HG03139 (cell line): ENCODE results near the gene PTPN5.
"Not testable (repeated sequence)": the region's sequence is repeated elsewhere in the genome, so short reads cannot be mapped to it uniquely, and the experiment has no call there.

Experiments used
- ATAC-seq: cut with Tn5 transposase; IDR thresholded peaks from one replicate; pipeline ENCODE4 v1.9.1; 2021; ENCODE audit not compliant: unreplicated experiment

Gene PTPN5

GRCh38 chr11:18791207-18791968 lies at the start of gene PTPN5:
TSS of gene PTPN5 (minus strand) at chr11:18791798. CDS start at chr11:18771958, 19,840 bp downstream.
- no peak for ATAC-seq

- no peak for ATAC-seq
These were observed 44.8 kb upstream of the PTPN5 start for GRCh38 chr11:18836417-18836816.

- ATAC-seq, result no peak
These were observed 43.3 kb upstream of the PTPN5 start for GRCh38 chr11:18834754-18835466.

- not testable (repeated sequence) for ATAC-seq
These were observed 28.6 kb upstream of the PTPN5 start for GRCh38 chr11:18820160-18820559.

- ATAC-seq, result no peak
These were observed 12.8 kb upstream of the PTPN5 start for GRCh38 chr11:18804199-18804999.

- ATAC-seq, result no peak
These were observed 11.0 kb upstream of the PTPN5 start for GRCh38 chr11:18802381-18803257.

- no peak for ATAC-seq
These were observed 7.3 kb upstream of the PTPN5 start for GRCh38 chr11:18798799-18799469.

GRCh38 chr11:18794956-18795355 lies 3.4 kb upstream of the PTPN5 start:
- no peak for ATAC-seq

GRCh38 chr11:18792827-18793226 lies 1.2 kb upstream of the PTPN5 start:
- ATAC-seq, result no peak

GRCh38 chr11:18791969-18792628 lies 501 bp upstream of the PTPN5 start:
- no peak for ATAC-seq

- ATAC-seq, result no peak
These were observed 753 bp downstream of the PTPN5 start for GRCh38 chr11:18790883-18791206.

GRCh38 chr11:18789942-18790341 lies 1.7 kb downstream of the PTPN5 start:
- no peak for ATAC-seq

- ATAC-seq, result no peak
These were observed 6.2 kb downstream of the PTPN5 start for GRCh38 chr11:18785411-18785810.

GRCh38 chr11:18780896-18781295 lies 10.7 kb downstream of the PTPN5 start:
- no peak for ATAC-seq

- ATAC-seq, result no peak
These were observed 11.3 kb downstream of the PTPN5 start for GRCh38 chr11:18780329-18780728.

GRCh38 chr11:18778468-18778867 lies 13.1 kb downstream of the PTPN5 start:
- no peak for ATAC-seq

- no peak for ATAC-seq
These were observed 15.3 kb downstream of the PTPN5 start for GRCh38 chr11:18776324-18776723.

GRCh38 chr11:18775492-18776292 lies 15.9 kb downstream of the PTPN5 start:
- peak; percentile 71 for ATAC-seq

- ATAC-seq, result no peak
These were observed 16.8 kb downstream of the PTPN5 start for GRCh38 chr11:18774801-18775200.
